H7 (cell line): ENCODE data around the gene RPL3. TPM values are rescaled to one million over a fixed set of nuclear protein-coding genes. Genes with fewer than 3 reads are reported as not detected.
"Not testable (repeated sequence)": the region's sequence is repeated elsewhere in the genome, so short reads cannot be mapped to it uniquely, and the experiment has no call there.

Experiments
- DNase-seq: peaks from one replicate; pipeline ENCODE4 v3.0.0; 2012
- H3K27me3 ChIP-seq: 2 replicates; pipeline ENCODE4 v1.6.0; 2011; ENCODE audit warnings: mild to moderate bottlenecking, low read length; ENCODE audit not compliant: control insufficient read depth, insufficient read depth
- H3K36me3 ChIP-seq: replicated peaks from 2 replicates; pipeline ENCODE4 v1.5.1; 2011; ENCODE audit warnings: low read length; ENCODE audit not compliant: control insufficient read depth, insufficient read depth
- H3K4me3 ChIP-seq: 2 replicates; pipeline ENCODE4 v1.5.1; 2011; ENCODE audit warnings: low read depth, mild to moderate bottlenecking, control low read depth, low read length, moderate library complexity; ENCODE audit not compliant: insufficient read depth
- total RNA-seq: library from RNA; depleted of rRNA; stranded (reverse); fragments of >200 nt; shearing (Covaris generic); gene quantifications from 2 replicates; pipeline ENCODE4 v1.2.3, GENCODE V29; 2014; rRNA removed

RPL3 gene
- 3,029 and 3,176 TPM in 2 replicates for total RNA-seq

- peak; percentile 96 for DNase-seq
- H3K4me3 ChIP-seq = peak within 1 kb of the TSS; percentile 99
- H3K36me3 ChIP-seq = peaks cover 38% of the 10 kb centered on the region
- H3K27me3 ChIP-seq = no peaks in the 10 kb centered on the region
These were observed at the start of gene RPL3 for GRCh38 chr22:39319284-39320022. TSS of gene RPL3 (minus strand) at chr22:39319623. CDS start at chr22:39319597, 26 bp downstream.

- Histone ChIP-seq H3K27me3 (no peaks in the 10 kb centered on the region), H3K4me3 (no peak overlapping the region), H3K36me3 (no peaks in the 10 kb centered on the region)
- peak; percentile 40 for DNase-seq
These were observed 49.8 kb upstream of the RPL3 start for GRCh38 chr22:39369186-39369585.

- peak; percentile 30 for DNase-seq
- Histone ChIP-seq H3K4me3 (no peak overlapping the region), H3K36me3 (no peaks in the 10 kb centered on the region), H3K27me3 (no peaks in the 10 kb centered on the region)
These were observed 49.1 kb upstream of the RPL3 start for GRCh38 chr22:39368461-39368911.

- no peak for DNase-seq
- Histone ChIP-seq H3K27me3 (no peaks in the 10 kb centered on the region), H3K4me3 (no peak overlapping the region)
These were observed 47.6 kb upstream of the RPL3 start for GRCh38 chr22:39367035-39367434.

GRCh38 chr22:39365492-39365780 is 46.0 kb upstream of the RPL3 start:
- no peaks in the 10 kb centered on the region for H3K27me3 ChIP-seq
- H3K4me3 ChIP-seq = no peak overlapping the region
- DNase-seq = no peak
- H3K36me3 ChIP-seq = no peaks in the 10 kb centered on the region

More at GRCh38 chr22:39367035-39367434, 47.6 kb upstream of the RPL3 start:
- no peaks in the 10 kb centered on the region for H3K36me3 ChIP-seq

- H3K27me3 ChIP-seq = no peaks in the 10 kb centered on the region
- no peaks in the 10 kb centered on the region for H3K36me3 ChIP-seq
- DNase-seq = peak; percentile 22
- H3K4me3 ChIP-seq = no peak overlapping the region
These were observed 45.5 kb upstream of the RPL3 start for GRCh38 chr22:39364714-39365491.

- H3K27me3 ChIP-seq = no peaks in the 10 kb centered on the region
- H3K4me3 ChIP-seq = no peak overlapping the region
- DNase-seq = peak; percentile 54
- no peaks in the 10 kb centered on the region for H3K36me3 ChIP-seq
These were observed 44.5 kb upstream of the RPL3 start for GRCh38 chr22:39363751-39364515.

GRCh38 chr22:39362932-39363331 is 43.5 kb upstream of the RPL3 start:
- Histone ChIP-seq H3K36me3 (no peaks in the 10 kb centered on the region), H3K27me3 (no peaks in the 10 kb centered on the region), H3K4me3 (no peak overlapping the region)
- DNase-seq = peak; percentile 44

- Histone ChIP-seq H3K4me3 (no peak overlapping the region), H3K27me3 (no peaks in the 10 kb centered on the region), H3K36me3 (no peaks in the 10 kb centered on the region)
- DNase-seq = peak; percentile 89
These were observed 42.8 kb upstream of the RPL3 start for GRCh38 chr22:39362271-39362670.

- Histone ChIP-seq H3K27me3 (no peaks in the 10 kb centered on the region), H3K4me3 (no peak overlapping the region), H3K36me3 (no peaks in the 10 kb centered on the region)
- DNase-seq = peak; percentile 40
These were observed 42.1 kb upstream of the RPL3 start for GRCh38 chr22:39361496-39361895.

GRCh38 chr22:39360674-39361413 is 41.4 kb upstream of the RPL3 start:
- peak; percentile 83 for DNase-seq
- Histone ChIP-seq H3K27me3 (no peaks in the 10 kb centered on the region), H3K36me3 (no peaks in the 10 kb centered on the region), H3K4me3 (no peak overlapping the region)

- Histone ChIP-seq H3K4me3 (no peak overlapping the region), H3K36me3 (no peaks in the 10 kb centered on the region), H3K27me3 (no peaks in the 10 kb centered on the region)
- DNase-seq = peak; percentile 29
These were observed 40.8 kb upstream of the RPL3 start for GRCh38 chr22:39360242-39360641.

- Histone ChIP-seq H3K27me3 (no peaks in the 10 kb centered on the region), H3K36me3 (no peaks in the 10 kb centered on the region), H3K4me3 (no peak overlapping the region)
- DNase-seq = peak; percentile 54
These were observed 40.3 kb upstream of the RPL3 start for GRCh38 chr22:39359659-39360195.

GRCh38 chr22:39358197-39358596 is 38.8 kb upstream of the RPL3 start:
- not testable (repeated sequence) for DNase-seq, H3K27me3 ChIP-seq, H3K4me3 ChIP-seq, H3K36me3 ChIP-seq
